Esophagus muscularis mucosa (tissue), 4 donors: ENCODE results near the gene CAPN2. TPM values are rescaled to one million over a fixed set of nuclear protein-coding genes. Genes with fewer than 3 reads are reported as not detected.

Experiments
- DNase-seq: peaks from one replicate; pipeline ENCODE4 v3.0.0-alpha.2; 2017; ENCODE audit errors: extremely low spot score
- H3K27ac ChIP-seq, 4 donors: fragments of 200-600 bp; sonication (generic); replicated peaks in 1 of 4; 1 replicate in 3 of 4; 2 replicates in 1 of 4; pipeline ENCODE4 v1.5.1; 2016 to 2019; ENCODE audit warnings: mild to moderate bottlenecking in 1 of 4
- H3K27me3 ChIP-seq, 4 donors: fragments of 200-600 bp; sonication (generic); one replicate each; pipeline versions ENCODE4 v1.5.1 to v1.6.0; 2016 to 2019
- H3K36me3 ChIP-seq, 4 donors: fragments of 200-600 bp; sonication (generic); one replicate each; pipeline ENCODE4 v1.5.1; 2016 to 2019
- H3K4me1 ChIP-seq, 4 donors: fragments of 200-600 bp; sonication (generic); one replicate each; pipeline ENCODE4 v1.5.1; 2016 to 2019
- H3K4me3 ChIP-seq, 4 donors: fragments of 200-600 bp; sonication (generic); 1 replicate in 2 of 4; 2 replicates in 2 of 4; pipeline ENCODE4 v1.5.1; 2016 to 2019; ENCODE audit warnings: mild to moderate bottlenecking in 4 of 4, moderate library complexity in 1 of 4
- H3K9me3 ChIP-seq, 4 donors: fragments of 200-600 bp; sonication (generic); 1 replicate in 3 of 4; 2 replicates in 1 of 4; pipeline ENCODE4 v1.5.1; 2016 to 2019
- CTCF ChIP-seq, 3 experiments: fragments of 200-600 bp in 2 of 3; fragments of 450-650 bp in 1 of 3; sonication (generic) in 2 of 3; IDR thresholded peaks; one replicate each; pipeline ENCODE4 v1.5.1; 2017 to 2019; ENCODE audit warnings: antibody characterized with exemption in 3 of 3, mild to moderate bottlenecking in 2 of 3, moderate library complexity in 1 of 3
- EP300 ChIP-seq: sonication (generic); formaldehyde crosslinking; IDR thresholded peaks from one replicate; pipeline ENCODE4 v1.6.1; 2017; ENCODE audit warnings: antibody characterized with exemption
- POLR2A ChIP-seq: fragments of 450-650 bp; IDR thresholded peaks from one replicate; pipeline ENCODE4 v1.6.1; 2017; ENCODE audit warnings: antibody characterized with exemption, moderate library complexity, mild to moderate bottlenecking, low read depth
- POLR2AphosphoS5 ChIP-seq, 2 donors: sonication (generic); formaldehyde crosslinking; IDR thresholded peaks; one replicate each; pipeline ENCODE4 v1.6.1; 2017; ENCODE audit warnings: antibody characterized with exemption in 2 of 2
- WGBS: methylation state at CpG from one replicate; pipeline ENCODE4 v1.1.5; 2018; 5-methylcytosine and 5-hydroxymethylcytosine counted together
- intact Hi-C: fragments of 100-400 bp; cut with DNase I; formaldehyde crosslinking; loops from one replicate; pipeline ENCODE4 v1.15.1; 2023
- total RNA-seq, 4 donors: library from RNA; depleted of rRNA; stranded (reverse); fragments of >200 nt; gene quantifications; one replicate each; pipeline versions ENCODE4 v1.1.0 to v1.2.1, GENCODE V29; 2016

The CAPN2 gene
- total RNA-seq, 4 donors from 2014 or later, result 91.9 to 231 (median 161) TPM

GRCh38 chr1:223765719-223766340 lies 53.5 kb downstream of the CAPN2 start:
- no peaks in the 10 kb centered on the region for H3K9me3 ChIP-seq
- WGBS, result 75% methylated on average over 6 of the region's 7 CpGs
- peaks cover 66 to 85% (median 79%) of the 10 kb centered on the region in 4 donors for H3K36me3 ChIP-seq
- no peak for DNase-seq
- no peak overlapping the region for H3K27ac ChIP-seq
- H3K27me3 ChIP-seq, result no peaks in the 10 kb centered on the region
- TF ChIP-seq CTCF (IDR thresholded peaks at IDR 0.05) (no peak), EP300 (no peak), POLR2AphosphoS5 (IDR thresholded peaks at IDR 0.05) (no peak), POLR2A (no peak)
- H3K4me3 ChIP-seq, result no peak overlapping the region
- intact Hi-C loops, result no loop called here
- H3K4me1 ChIP-seq, result peaks cover under 1 to 6% (median 5%) of the 10 kb centered on the region in 4 donors

- no peaks in the 10 kb centered on the region for H3K27me3 ChIP-seq
- WGBS, result 96% methylated on average over 9 of the region's 9 CpGs
- no peaks in the 10 kb centered on the region for H3K9me3 ChIP-seq
- no peak for TF ChIP-seq CTCF (IDR thresholded peaks at IDR 0.05)
- TF ChIP-seq POLR2AphosphoS5 (IDR thresholded peaks at IDR 0.05), result no peak
- no peak overlapping the region for H3K4me3 ChIP-seq
- H3K4me1 ChIP-seq, result peaks cover 27 to 44% (median 33%) of the 10 kb centered on the region in 4 donors
- intact Hi-C loops, result loop anchor here (10.0 kb wide), 1 partner anchor 74 kb away; the partner anchor contains the start of gene TP53BP2
- peaks cover 47 to 82% (median 71%) of the 10 kb centered on the region in 4 donors for H3K36me3 ChIP-seq
- H3K27ac ChIP-seq, result peak overlapping the region; percentile 59 to 76 (median 68)
- no peak for DNase-seq
Measured at GRCh38 chr1:223770621-223771315, 58.4 kb downstream of the CAPN2 start.

GRCh38 chr1:223771469-223771813 lies 59.1 kb downstream of the CAPN2 start:
- Histone ChIP-seq H3K36me3 (peaks cover 45 to 82% (median 71%) of the 10 kb centered on the region in 4 donors), H3K27ac (peak overlapping the region; percentile 59 to 76 (median 68)), H3K9me3 (no peaks in the 10 kb centered on the region), H3K4me1 (peaks cover 32 to 47% (median 33%) of the 10 kb centered on the region in 4 donors), H3K4me3 (peak overlapping the region in 1 of 4 donors; percentile 21), H3K27me3 (no peaks in the 10 kb centered on the region)
- WGBS, result 55% methylated on average over 2 of the region's 2 CpGs
- intact Hi-C loops, result loop anchor here (10.0 kb wide), 1 partner anchor 73 kb away; the partner anchor contains the start of gene TP53BP2
- no peak for DNase-seq
- no peak for TF ChIP-seq EP300
- TF ChIP-seq POLR2A, result no peak
- TF ChIP-seq POLR2AphosphoS5 (IDR thresholded peaks at IDR 0.05), result no peak
- no peak for TF ChIP-seq CTCF (IDR thresholded peaks at IDR 0.05)

- peak overlapping the region in 1 of 4 donors; percentile 21 for H3K4me3 ChIP-seq
- H3K9me3 ChIP-seq, result no peaks in the 10 kb centered on the region
- intact Hi-C loops, result loop anchor here (10.0 kb wide), 1 partner anchor 73 kb away; the partner anchor contains the start of gene TP53BP2
- 32% methylated on average over 16 of the region's 16 CpGs for WGBS
- H3K27ac ChIP-seq, result peak overlapping the region; percentile 59 to 76 (median 68)
- DNase-seq, result no peak
- TF ChIP-seq CTCF (IDR thresholded peaks at IDR 0.05), result no peak
- TF ChIP-seq POLR2AphosphoS5 (IDR thresholded peaks at IDR 0.05), result peak; percentile 30 to 38
- H3K27me3 ChIP-seq, result no peaks in the 10 kb centered on the region
- H3K36me3 ChIP-seq, result peaks cover 41 to 80% (median 72%) of the 10 kb centered on the region in 4 donors
- H3K4me1 ChIP-seq, result peaks cover 33 to 47% (median 34%) of the 10 kb centered on the region in 4 donors
Measured at GRCh38 chr1:223771814-223772770, 59.8 kb downstream of the CAPN2 start.
